Fibroblast of lung (primary cell): ENCODE results near the gene TUBD1. TPM values are rescaled to one million over a fixed set of nuclear protein-coding genes. Genes with fewer than 3 reads are reported as not detected.
A peak's percentile ranks its signal among the peaks of the same experiment; 100 is the strongest.
"Not testable (repeated sequence)": the region's sequence is repeated elsewhere in the genome, so short reads cannot be mapped to it uniquely, and the experiment has no call there.

Experiments used
- DNase-seq, 2 donors: peaks; one replicate each; pipeline versions ENCODE4 v3.0.0 to v3.0.0-alpha.2; 2010; ENCODE audit warnings: low read depth in 2 of 2
- H2AFZ ChIP-seq: 2 replicates; pipeline ENCODE4 v1.5.1; 2012; ENCODE audit warnings: low read length, control low read depth, inconsistent platforms
- H3K27ac ChIP-seq: 2 replicates; pipeline ENCODE4 v1.5.1; 2011; ENCODE audit warnings: low read length, control low read depth; ENCODE audit not compliant: insufficient read depth
- H3K27me3 ChIP-seq: 2 replicates; pipeline ENCODE4 v1.5.1; 2011; ENCODE audit warnings: mild to moderate bottlenecking, low read length; ENCODE audit not compliant: control insufficient read depth, insufficient read depth
- H3K36me3 ChIP-seq: 2 replicates; pipeline ENCODE4 v1.5.1; 2011; ENCODE audit warnings: low read length; ENCODE audit not compliant: control insufficient read depth, insufficient read depth
- H3K4me1 ChIP-seq: 2 replicates; pipeline ENCODE4 v1.5.1; 2011; ENCODE audit warnings: low read length; ENCODE audit not compliant: control insufficient read depth, insufficient read depth; ENCODE audit errors: extremely low read depth
- H3K4me2 ChIP-seq: 2 replicates; pipeline ENCODE4 v1.5.1; 2011; ENCODE audit warnings: low read length, control low read depth; ENCODE audit not compliant: insufficient read depth; ENCODE audit errors: extremely low read depth
- H3K4me3 ChIP-seq, 4 experiments: fragments of 200-600 bp in 1 of 4; sonication (generic) in 1 of 4; replicated peaks in 1 of 4; 2 replicates each; pipeline ENCODE4 v1.5.1; 2011 to 2016; ENCODE audit warnings: low read length in 4 of 4, low read depth in 3 of 4, mild to moderate bottlenecking in 3 of 4, control low read depth in 2 of 4, inconsistent platforms in 1 of 4, mixed read lengths in 1 of 4; ENCODE audit not compliant: insufficient read depth in 1 of 4; ENCODE audit errors: control extremely low read depth in 1 of 4
- H3K79me2 ChIP-seq: 2 replicates; pipeline ENCODE4 v1.5.1; 2012; ENCODE audit warnings: mild to moderate bottlenecking, low read length, inconsistent platforms; ENCODE audit not compliant: control insufficient read depth, insufficient read depth
- H3K9ac ChIP-seq: 2 replicates; pipeline ENCODE4 v1.5.1; 2011; ENCODE audit warnings: mild to moderate bottlenecking, low read length, control low read depth; ENCODE audit not compliant: insufficient read depth
- H3K9me3 ChIP-seq: 2 replicates; pipeline ENCODE4 v1.5.1; 2012; ENCODE audit warnings: low read depth, low read length; ENCODE audit not compliant: control insufficient read depth, insufficient read depth
- H4K20me1 ChIP-seq: 2 replicates; pipeline ENCODE4 v1.5.1; 2011; ENCODE audit warnings: low read length; ENCODE audit not compliant: control insufficient read depth, insufficient read depth; ENCODE audit errors: extremely low read depth
- CTCF ChIP-seq, 2 donors: IDR thresholded peaks in 1 of 2; conservative IDR thresholded peaks in 1 of 2; 1 replicate in 1 of 2; 2 replicates in 1 of 2; pipeline ENCODE4 v1.5.1; 2011 to 2012; ENCODE audit warnings: low read length in 2 of 2, control low read depth in 1 of 2, inconsistent platforms in 1 of 2, low read depth in 1 of 2, mild to moderate bottlenecking in 1 of 2
- EZH2 ChIP-seq: IDR thresholded peaks from 2 replicates; pipeline ENCODE4 v1.5.1; 2012; ENCODE audit warnings: low read length, control low read depth, mild to moderate bottlenecking; ENCODE audit errors: missing control alignments
- polyA plus RNA-seq, 2 donors: library from polyadenylated mRNA; depleted of rRNA in 1 of 2; stranded (reverse) in 1 of 2; unstranded in 1 of 2; fragments of >200 nt; gene quantifications; 2 replicates each; pipeline ENCODE4 v1.2.1, GENCODE V29; 2011 to 2012; ENCODE audit warnings: missing spikeins in 1 of 2
- total RNA-seq: library from RNA; depleted of rRNA; stranded (reverse); fragments of >200 nt; gene quantifications from 2 replicates; pipeline ENCODE4 v1.2.1, GENCODE V29; 2014

TUBD1 gene
- total and polyA plus RNA-seq, 2 donors (not counting 1 experiment from before 2014, with no cell fraction given) = 3.6 to 5.6 TPM

- H2AFZ ChIP-seq, H3K4me1 ChIP-seq, H3K27me3 ChIP-seq, H3K9me3 ChIP-seq, H3K36me3 ChIP-seq, H4K20me1 ChIP-seq: not testable (repeated sequence)
- Histone ChIP-seq H3K4me2 (peak overlapping the region; percentile 85), H3K4me3 (peak overlapping the region; percentile 97 to 99 (median 98)), H3K9ac (peak overlapping the region; percentile 97), H3K79me2 (peaks cover 43% of the 10 kb centered on the region), H3K27ac (peak overlapping the region; percentile 100)
- DNase-seq = peak; percentile 39 to 64
Observed at GRCh38 chr17:59841091-59841881, 51.5 kb downstream of the TUBD1 start.

GRCh38 chr17:59840329-59841090 is 52.2 kb downstream of the TUBD1 start:
- DNase-seq = peak; percentile 35 to 56
- Histone ChIP-seq H3K9ac (peak overlapping the region; percentile 97), H3K79me2 (peaks cover 45% of the 10 kb centered on the region)

GRCh38 chr17:59839651-59840328 is 53.0 kb downstream of the TUBD1 start:
- no peaks in the 10 kb centered on the region for H3K27me3 ChIP-seq
- peak; percentile 36 to 60 for DNase-seq
- H3K9ac ChIP-seq = peak overlapping the region; percentile 97
- H3K27ac ChIP-seq = peak overlapping the region; percentile 100
- H4K20me1 ChIP-seq = no peaks in the 10 kb centered on the region
- peak overlapping the region; percentile 85 for H3K4me2 ChIP-seq
- H3K4me3 ChIP-seq = peak overlapping the region; percentile 97 to 99 (median 98)
- peaks cover 45% of the 10 kb centered on the region for H3K79me2 ChIP-seq
- no peak for TF ChIP-seq EZH2
- no peak for TF ChIP-seq CTCF (conservative IDR thresholded peaks at IDR 0.05 in 1 of 2, IDR thresholded peaks at IDR 0.05 in 1 of 2; ENCODE audit: low read depth in 1 of 2, low read length in 2 of 2)
- peaks cover 4% of the 10 kb centered on the region for H3K4me1 ChIP-seq
- H3K9me3 ChIP-seq = no peaks in the 10 kb centered on the region
- H3K36me3 ChIP-seq = peaks cover 3% of the 10 kb centered on the region
- H2AFZ ChIP-seq = no peak overlapping the region

More at GRCh38 chr17:59840329-59841090, 52.2 kb downstream of the TUBD1 start:
- H3K27me3 ChIP-seq = no peaks in the 10 kb centered on the region
- peaks cover 3% of the 10 kb centered on the region for H3K36me3 ChIP-seq
- peak overlapping the region; percentile 85 for H3K4me2 ChIP-seq
- TF ChIP-seq EZH2 (no peak), CTCF (conservative IDR thresholded peaks at IDR 0.05 in 1 of 2, IDR thresholded peaks at IDR 0.05 in 1 of 2; ENCODE audit: low read depth in 1 of 2, low read length in 2 of 2) (no peak)
- H3K27ac ChIP-seq = peak overlapping the region; percentile 100
- no peak overlapping the region for H2AFZ ChIP-seq
- no peaks in the 10 kb centered on the region for H4K20me1 ChIP-seq
- H3K4me3 ChIP-seq = peak overlapping the region; percentile 97 to 99 (median 98)
- no peaks in the 10 kb centered on the region for H3K9me3 ChIP-seq
- peaks cover 5% of the 10 kb centered on the region for H3K4me1 ChIP-seq
